Hematopoietic multipotent progenitor cell treated with erythropoietin and hydrocortisone succinate and interleukin-3 and kit ligand, for 6 days (in vitro differentiated cells): ENCODE data around the gene GGCX.

ENCODE experiments used
- DNase-seq: peaks from one replicate; pipeline ENCODE4 v3.0.0-alpha.2; 2015

Gene GGCX

GRCh38 chr2:85505551-85506238 is 55.6 kb downstream of the GGCX start:
- DNase-seq = no peak

GRCh38 chr2:85504778-85505261 is 56.5 kb downstream of the GGCX start:
- DNase-seq = peak; percentile 73

GRCh38 chr2:85503851-85504777 is 57.2 kb downstream of the GGCX start:
- DNase-seq = peak; percentile 57

- peak; percentile 45 for DNase-seq
These were observed 58.0 kb downstream of the GGCX start for GRCh38 chr2:85503168-85503850.

- DNase-seq = peak; percentile 14
These were observed 58.6 kb downstream of the GGCX start for GRCh38 chr2:85502720-85503119.

- peak; percentile 86 for DNase-seq
These were observed 60.0 kb downstream of the GGCX start for GRCh38 chr2:85501248-85501647.

- no peak for DNase-seq
These were observed 63.2 kb downstream of the GGCX start for GRCh38 chr2:85497944-85498630.

- no peak for DNase-seq
These were observed 64.9 kb downstream of the GGCX start for GRCh38 chr2:85496436-85496835.
